Gastroesophageal sphincter (tissue), 3 donors: ENCODE measurements around the gene AZGP1.

Experiments
- CTCF ChIP-seq, 4 experiments: fragments of 200-600 bp in 2 of 4; fragments of 450-650 bp in 2 of 4; sonication (generic) in 1 of 4; IDR thresholded peaks; one replicate each; pipeline ENCODE4 v1.5.1; 2017 to 2019; ENCODE audit warnings: antibody characterized with exemption in 4 of 4, mild to moderate bottlenecking in 2 of 4, moderate library complexity in 2 of 4
- EP300 ChIP-seq: sonication (generic); formaldehyde crosslinking; IDR thresholded peaks from one replicate; pipeline ENCODE4 v1.6.1; 2017; ENCODE audit warnings: antibody characterized with exemption, mild to moderate bottlenecking
- POLR2AphosphoS5 ChIP-seq: sonication (generic); formaldehyde crosslinking; IDR thresholded peaks from one replicate; pipeline ENCODE4 v1.6.1; 2017; ENCODE audit warnings: antibody characterized with exemption

GRCh38 chr7:99976626-99977025 is 795 bp upstream of the AZGP1 start:
- TF ChIP-seq CTCF (IDR thresholded peaks at IDR 0.05) (no peak), POLR2AphosphoS5 (no peak), EP300 (no peak)
